Testis (tissue), 3 donors: ENCODE data around the gene MSRB3. TPM values are rescaled to one million over a fixed set of nuclear protein-coding genes. Genes with fewer than 3 reads are reported as not detected.
"Not testable (repeated sequence)": the region's sequence is repeated elsewhere in the genome, so short reads cannot be mapped to it uniquely, and the experiment has no call there.

Experiments used
- DNase-seq: peaks from one replicate; pipeline ENCODE4 v3.0.0-alpha.2; 2019
- H3K27ac ChIP-seq, 2 donors: fragments of 200-600 bp; sonication (generic); one replicate each; pipeline ENCODE4 v1.5.1; 2019
- H3K27me3 ChIP-seq: fragments of 200-600 bp; sonication (generic); one replicate; pipeline ENCODE4 v1.5.1; 2019
- H3K36me3 ChIP-seq: fragments of 200-600 bp; sonication (generic); one replicate; pipeline ENCODE4 v1.5.1; 2017; ENCODE audit warnings: low read depth; ENCODE audit errors: missing control alignments
- H3K4me1 ChIP-seq: fragments of 200-600 bp; sonication (generic); one replicate; pipeline ENCODE4 v1.5.1; 2019
- H3K4me3 ChIP-seq, 2 donors: fragments of 200-600 bp; sonication (generic); one replicate each; pipeline ENCODE4 v1.5.1; 2017 to 2019
- H3K9me3 ChIP-seq: fragments of 200-600 bp; sonication (generic); one replicate; pipeline ENCODE4 v1.5.1; 2017
- CTCF ChIP-seq, 3 experiments: fragments of 450-650 bp in 2 of 3; fragments of 200-600 bp in 1 of 3; sonication (generic) in 1 of 3; IDR thresholded peaks; one replicate each; pipeline ENCODE4 v1.5.1; 2016 to 2019; ENCODE audit warnings: antibody characterized with exemption in 3 of 3, mild to moderate bottlenecking in 2 of 3, moderate library complexity in 1 of 3
- POLR2A ChIP-seq: fragments of 450-650 bp; IDR thresholded peaks from one replicate; pipeline ENCODE4 v1.6.1; 2017; ENCODE audit warnings: antibody characterized with exemption, mild to moderate bottlenecking, moderate library complexity
- WGBS, 2 donors: methylation state at CpG; one replicate each; pipeline ENCODE4 v1.1.5; 2018; 5-methylcytosine and 5-hydroxymethylcytosine counted together
- intact Hi-C: fragments of 100-400 bp; cut with DNase I; formaldehyde crosslinking; loops from one replicate; pipeline ENCODE4 v1.15.1; 2023; ENCODE audit warnings: low total_unique reads
- polyA plus RNA-seq: library from polyadenylated mRNA; stranded (reverse); fragments of 350-450 nt; fragmentation: Illumina TruSeq; extraction: RNeasy Lipid Tissue Mini Kit (QIAGEN cat#74804); gene quantifications from one replicate; pipeline ENCODE4 v1.2.3, GENCODE V29; 2014; ENCODE audit warnings: low read depth, low replicate concordance; ENCODE audit not compliant: insufficient read depth
- total RNA-seq, 2 donors: library from RNA; depleted of rRNA; stranded (reverse); fragments of >200 nt; gene quantifications; one replicate each; pipeline ENCODE4 v1.2.3, GENCODE V29; 2016

The MSRB3 gene
- total and polyA plus RNA-seq, 3 donors from 2014 or later: 15.1 to 20.0 (median 17.2) TPM

GRCh38 chr12:65472079-65472478 is 193.6 kb downstream of the MSRB3 start:
- H3K4me3 ChIP-seq: no peak overlapping the region
- H3K27me3 ChIP-seq: no peaks in the 10 kb centered on the region
- no peaks in the 10 kb centered on the region for H3K36me3 ChIP-seq
- no peak overlapping the region for H3K27ac ChIP-seq
- no peak for DNase-seq
- 75 to 79% methylated on average over 2 of the region's 2 CpGs for WGBS, 2 donors
- no peaks in the 10 kb centered on the region for H3K4me1 ChIP-seq
- intact Hi-C loops: no loop called here
- H3K9me3 ChIP-seq: no peaks in the 10 kb centered on the region
- TF ChIP-seq POLR2A: no peak

DNA sequence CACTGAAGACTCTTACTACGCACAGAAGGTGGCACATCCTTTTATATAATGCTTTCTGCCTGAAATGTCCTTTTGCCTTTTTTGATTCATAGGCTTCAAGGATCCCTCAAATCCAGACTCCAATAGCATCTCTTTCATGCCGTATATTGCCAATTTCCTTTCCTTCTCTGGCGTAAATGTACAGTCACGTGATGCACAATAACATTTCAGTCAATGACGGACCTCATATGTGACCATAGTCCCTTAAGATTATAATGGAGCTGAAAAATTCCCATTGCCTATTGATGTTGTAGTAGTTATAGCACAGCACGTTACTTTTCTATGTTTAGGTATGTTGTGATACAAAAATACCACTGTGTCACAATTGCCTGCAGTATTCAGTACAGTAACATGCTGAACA is 196.3 kb downstream of the MSRB3 start:
- DNase-seq: no peak
- intact Hi-C loops: no loop called here
- Histone ChIP-seq H3K36me3 (no peaks in the 10 kb centered on the region), H3K4me1 (no peaks in the 10 kb centered on the region), H3K9me3 (no peaks in the 10 kb centered on the region), H3K27ac (no peak overlapping the region), H3K27me3 (no peaks in the 10 kb centered on the region), H3K4me3 (no peak overlapping the region)
- no peak for TF ChIP-seq CTCF (IDR thresholded peaks at IDR 0.05)
- no peak for TF ChIP-seq POLR2A
- WGBS, 2 donors: 88 to 91% methylated on average over 6 of the region's 6 CpGs

DNA sequence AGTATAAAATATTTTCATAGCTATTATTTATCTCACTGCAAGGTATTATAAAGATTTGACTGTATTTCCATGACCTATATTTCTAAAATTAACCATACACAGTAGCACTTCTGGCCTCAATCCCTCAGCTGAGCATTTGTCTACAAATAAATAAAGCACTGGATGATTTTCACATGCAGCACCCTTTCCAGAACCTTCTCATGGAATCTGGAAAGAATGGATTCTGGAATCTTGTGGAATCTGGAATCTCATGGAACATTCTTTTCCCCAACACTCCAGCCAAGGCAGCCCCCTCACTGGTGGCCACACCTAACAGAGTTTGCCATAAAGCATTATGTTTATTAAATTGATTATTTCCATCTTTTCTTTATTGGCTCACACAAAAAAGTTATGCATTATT is 199.2 kb downstream of the MSRB3 start:
- no peak for DNase-seq
- intact Hi-C loops: no loop called here
- Histone ChIP-seq H3K36me3 (no peaks in the 10 kb centered on the region), H3K9me3 (no peaks in the 10 kb centered on the region), H3K27ac (no peak overlapping the region), H3K4me3 (no peak overlapping the region), H3K4me1 (no peaks in the 10 kb centered on the region), H3K27me3 (no peaks in the 10 kb centered on the region)
- no peak for TF ChIP-seq CTCF (IDR thresholded peaks at IDR 0.05)
- no peak for TF ChIP-seq POLR2A

DNA sequence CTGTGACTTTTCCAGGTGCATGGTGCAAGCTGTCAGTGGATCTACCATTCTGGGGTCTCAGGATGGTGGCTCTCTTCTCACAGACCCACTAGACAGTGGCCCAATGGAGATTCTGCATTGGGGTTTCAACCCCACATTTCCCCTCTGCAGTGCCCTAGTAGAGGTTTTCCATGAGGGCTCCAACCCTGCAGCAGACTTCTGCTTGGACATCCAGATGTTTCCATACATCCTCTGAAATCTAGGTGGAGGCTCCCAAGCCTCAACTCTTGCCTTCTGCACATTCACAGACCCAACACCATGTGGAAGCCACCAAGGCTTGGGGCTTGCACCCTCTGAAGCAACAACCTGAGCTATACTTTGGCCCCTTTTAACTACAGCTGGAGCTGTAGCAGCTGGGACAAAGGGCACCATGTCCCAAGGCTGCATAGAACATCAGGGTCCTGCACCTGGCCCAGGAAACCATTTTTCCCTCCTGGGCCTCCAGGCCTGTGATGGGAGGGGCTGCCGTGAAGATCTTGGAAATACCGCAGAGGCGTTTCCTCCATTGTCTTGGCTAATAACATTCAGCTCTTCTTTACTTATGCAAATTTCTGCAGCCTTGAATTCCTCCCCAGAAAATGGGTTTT is 205.5 kb downstream of the MSRB3 start:
- H3K27me3 ChIP-seq, H3K36me3 ChIP-seq, H3K4me1 ChIP-seq, H3K4me3 ChIP-seq, H3K27ac ChIP-seq, DNase-seq, intact Hi-C loops, H3K9me3 ChIP-seq: not testable (repeated sequence)
- 77 to 87% methylated on average over 3 of the region's 3 CpGs for WGBS, 2 donors

- no peaks in the 10 kb centered on the region for H3K36me3 ChIP-seq
- H3K27me3 ChIP-seq: no peaks in the 10 kb centered on the region
- TF ChIP-seq CTCF (IDR thresholded peaks at IDR 0.05): no peak
- no peak for TF ChIP-seq POLR2A
- WGBS, 2 donors: 88 to 92% methylated on average over 4 of the region's 4 CpGs
- H3K27ac ChIP-seq: no peak overlapping the region
- H3K4me3 ChIP-seq: no peak overlapping the region
- intact Hi-C loops: no loop called here
- no peak for DNase-seq
- no peaks in the 10 kb centered on the region for H3K4me1 ChIP-seq
- no peaks in the 10 kb centered on the region for H3K9me3 ChIP-seq
Observed at GRCh38 chr12:65488197-65488596, 209.7 kb downstream of the MSRB3 start.

DNA sequence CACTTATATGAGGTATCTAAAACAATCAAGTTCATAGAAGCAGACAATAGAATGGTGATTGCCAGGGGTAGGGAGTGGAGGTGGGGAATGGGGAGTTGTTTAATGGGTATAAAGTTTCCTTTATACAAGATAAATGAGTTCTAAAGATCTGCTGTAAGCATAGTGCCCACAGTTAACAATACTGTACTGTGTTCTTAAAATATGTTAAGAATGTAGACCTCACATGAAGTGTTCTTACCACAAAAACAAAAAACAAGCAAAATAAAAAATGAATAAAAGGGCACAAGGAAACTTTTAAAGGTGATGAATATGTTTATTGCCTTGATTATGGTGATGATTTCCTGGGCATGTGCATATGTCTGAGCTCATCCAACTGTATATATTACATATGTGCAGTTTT is 211.8 kb downstream of the MSRB3 start:
- H3K9me3 ChIP-seq: no peaks in the 10 kb centered on the region
- no peak overlapping the region for H3K4me3 ChIP-seq
- TF ChIP-seq CTCF (IDR thresholded peaks at IDR 0.05) (no peak), POLR2A (no peak)
- no peak overlapping the region for H3K27ac ChIP-seq
- no peaks in the 10 kb centered on the region for H3K27me3 ChIP-seq
- no peaks in the 10 kb centered on the region for H3K4me1 ChIP-seq
- no peaks in the 10 kb centered on the region for H3K36me3 ChIP-seq
- DNase-seq: no peak
- intact Hi-C loops: no loop called here
